ENCODE measurements around the gene TTC33. TPM values are rescaled to one million over a fixed set of nuclear protein-coding genes. Genes with fewer than 3 reads are reported as not detected.
"Not testable (repeated sequence)": the region's sequence is repeated elsewhere in the genome, so short reads cannot be mapped to it uniquely, and the experiment has no call there.

TTC33 gene
- total RNA-seq, 3 donors from 2014 or later, result 17.6 to 28.1 (median 18.4) TPM

- Histone ChIP-seq H3K27me3 (no peaks in the 10 kb centered on the region), H3K4me3 (peak within 1 kb of the TSS; percentile 92 to 97 (median 97)), H3K4me1 (peaks cover 0 to 4% of the 10 kb centered on the region in 2 donors), H3K27ac (peak within 1 kb of the TSS; percentile 90 to 98), H3K36me3 (no peaks in the 10 kb centered on the region), H3K9me3 (no peaks in the 10 kb centered on the region)
- intact Hi-C loops (cut with DNase I; ENCODE audit: low total_unique reads), result no loop called here
- DNase-seq (ENCODE audit: low spot score in 2 of 2), result peak; percentile 79 to 81
- TF ChIP-seq, protein P1, sequence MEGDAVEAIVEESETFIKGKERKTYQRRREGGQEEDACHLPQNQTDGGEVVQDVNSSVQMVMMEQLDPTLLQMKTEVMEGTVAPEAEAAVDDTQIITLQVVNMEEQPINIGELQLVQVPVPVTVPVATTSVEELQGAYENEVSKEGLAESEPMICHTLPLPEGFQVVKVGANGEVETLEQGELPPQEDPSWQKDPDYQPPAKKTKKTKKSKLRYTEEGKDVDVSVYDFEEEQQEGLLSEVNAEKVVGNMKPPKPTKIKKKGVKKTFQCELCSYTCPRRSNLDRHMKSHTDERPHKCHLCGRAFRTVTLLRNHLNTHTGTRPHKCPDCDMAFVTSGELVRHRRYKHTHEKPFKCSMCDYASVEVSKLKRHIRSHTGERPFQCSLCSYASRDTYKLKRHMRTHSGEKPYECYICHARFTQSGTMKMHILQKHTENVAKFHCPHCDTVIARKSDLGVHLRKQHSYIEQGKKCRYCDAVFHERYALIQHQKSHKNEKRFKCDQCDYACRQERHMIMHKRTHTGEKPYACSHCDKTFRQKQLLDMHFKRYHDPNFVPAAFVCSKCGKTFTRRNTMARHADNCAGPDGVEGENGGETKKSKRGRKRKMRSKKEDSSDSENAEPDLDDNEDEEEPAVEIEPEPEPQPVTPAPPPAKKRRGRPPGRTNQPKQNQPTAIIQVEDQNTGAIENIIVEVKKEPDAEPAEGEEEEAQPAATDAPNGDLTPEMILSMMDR (IDR thresholded peaks at IDR 0.05), result peak; percentile 17 to 63 (median 49)
- TF ChIP-seq POLR2A (IDR thresholded peaks at IDR 0.05), result no peak
- TF ChIP-seq POLR2AphosphoS5 (IDR thresholded peaks at IDR 0.05), result peak; percentile 24 to 70 (median 42)
Observed at GRCh38 chr5:40798012-40798800, 42.4 kb upstream of the TTC33 start, which contains the start of gene PRKAA1. Gene PRKAA1 (minus strand): TSS chr5:40798374. CDS start chr5:40798189, 185 bp downstream.

DNA sequence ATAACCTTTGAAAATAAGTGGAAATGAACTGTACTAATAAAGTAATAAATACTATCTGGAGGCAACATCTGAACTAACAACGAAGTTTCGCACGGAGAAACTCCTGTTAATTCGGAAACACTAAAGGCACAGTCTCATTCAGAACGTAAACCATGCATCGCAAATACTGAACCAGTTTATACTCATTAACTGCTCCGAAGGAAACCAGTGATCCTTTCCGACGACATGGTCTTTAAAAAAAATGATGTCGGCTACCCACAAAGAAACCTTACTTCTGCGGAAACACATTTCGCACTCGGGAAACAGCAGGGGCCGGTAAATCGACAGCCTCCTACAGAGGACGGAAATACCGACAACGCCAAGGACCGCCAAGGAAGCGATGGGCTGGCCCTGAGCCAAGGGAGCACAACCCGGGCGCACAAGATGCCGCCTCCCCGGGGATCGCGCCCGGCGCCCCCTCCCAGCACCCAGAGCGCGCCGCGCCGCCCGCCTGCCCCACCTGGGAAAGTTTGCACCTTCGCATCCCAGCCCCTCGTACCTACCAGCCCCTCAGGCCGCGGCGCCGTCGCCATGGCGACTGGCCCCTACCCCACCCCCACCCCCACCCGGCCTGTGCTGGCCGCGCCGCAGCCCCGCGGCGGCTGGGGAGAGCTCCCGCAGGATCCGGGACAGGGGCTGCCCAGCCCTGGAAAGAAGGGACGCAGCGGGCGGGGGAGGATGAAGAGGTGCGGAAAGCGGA is 41.7 kb upstream of the TTC33 start:
- Histone ChIP-seq H3K27ac (peak overlapping the region; percentile 90 to 98), H3K36me3 (no peaks in the 10 kb centered on the region), H3K27me3 (no peaks in the 10 kb centered on the region), H3K9me3 (no peaks in the 10 kb centered on the region), H3K4me1 (peaks cover 0 to 5% of the 10 kb centered on the region in 2 donors), H3K4me3 (peak overlapping the region; percentile 92 to 97 (median 97))
- DNase-seq (ENCODE audit: low spot score in 2 of 2), result peak; percentile 40 to 66
- TF ChIP-seq, protein P1 (IDR thresholded peaks at IDR 0.05), result no peak
- no peak for TF ChIP-seq POLR2AphosphoS5 (IDR thresholded peaks at IDR 0.05)
- TF ChIP-seq POLR2A (IDR thresholded peaks at IDR 0.05), result no peak
- intact Hi-C loops (cut with DNase I; ENCODE audit: low total_unique reads), result no loop called here

DNA sequence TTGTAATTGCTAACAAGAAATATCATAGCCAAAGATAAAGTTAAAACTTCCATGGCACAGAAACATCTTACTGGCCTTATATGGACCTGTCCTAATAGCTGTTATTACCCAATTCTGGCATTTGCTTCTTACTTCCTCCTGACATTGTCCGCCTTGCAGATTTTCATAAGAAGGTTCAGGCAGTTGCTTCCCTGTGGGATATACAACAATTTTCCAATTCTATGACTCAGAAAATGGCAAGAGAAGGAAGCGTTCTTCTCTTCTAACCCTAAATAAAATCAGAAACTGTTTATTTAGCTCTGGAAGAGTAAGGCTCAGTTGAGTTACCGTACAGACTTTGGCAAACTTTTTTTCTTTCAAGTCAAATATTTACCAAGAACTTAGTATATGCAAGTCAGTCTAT is 40.7 kb upstream of the TTC33 start:
- peaks cover 0 to 5% of the 10 kb centered on the region in 2 donors for H3K4me1 ChIP-seq
- no peaks in the 10 kb centered on the region for H3K27me3 ChIP-seq
- H3K9me3 ChIP-seq, result no peaks in the 10 kb centered on the region
- H3K36me3 ChIP-seq, result no peaks in the 10 kb centered on the region
- H3K27ac ChIP-seq, result peak overlapping the region; percentile 77 to 90
- TF ChIP-seq POLR2AphosphoS5 (IDR thresholded peaks at IDR 0.05) (peak in 1 of 3 donors; percentile 40), POLR2A (IDR thresholded peaks at IDR 0.05) (no peak)
- no peak for DNase-seq (ENCODE audit: low spot score in 2 of 2)
- H3K4me3 ChIP-seq, result peak overlapping the region; percentile 92 to 97 (median 97)
- intact Hi-C loops (cut with DNase I; ENCODE audit: low total_unique reads), result no loop called here

DNA sequence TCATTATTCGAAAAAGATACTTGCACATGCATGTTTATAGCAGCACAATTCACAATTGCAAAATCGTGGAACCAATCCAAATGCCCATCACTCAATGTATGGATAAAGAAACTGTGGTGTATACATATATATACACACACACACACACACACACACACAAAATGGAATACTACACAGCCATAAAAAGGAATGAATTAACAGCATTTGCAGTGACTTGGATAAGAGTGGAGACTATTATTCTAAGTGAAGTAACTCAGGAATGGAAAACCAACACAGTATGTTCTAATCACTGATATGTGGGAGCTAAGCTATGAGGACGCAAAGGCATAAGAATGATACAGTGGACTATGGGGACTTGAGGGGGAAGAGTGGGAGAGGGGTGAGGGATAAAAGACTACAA is 39.1 kb upstream of the TTC33 start:
- H3K36me3 ChIP-seq; H3K27ac ChIP-seq; DNase-seq (ENCODE audit: low spot score in 2 of 2); H3K4me3 ChIP-seq; H3K4me1 ChIP-seq; intact Hi-C loops (cut with DNase I; ENCODE audit: low total_unique reads); H3K9me3 ChIP-seq; H3K27me3 ChIP-seq: not testable (repeated sequence)

DNA sequence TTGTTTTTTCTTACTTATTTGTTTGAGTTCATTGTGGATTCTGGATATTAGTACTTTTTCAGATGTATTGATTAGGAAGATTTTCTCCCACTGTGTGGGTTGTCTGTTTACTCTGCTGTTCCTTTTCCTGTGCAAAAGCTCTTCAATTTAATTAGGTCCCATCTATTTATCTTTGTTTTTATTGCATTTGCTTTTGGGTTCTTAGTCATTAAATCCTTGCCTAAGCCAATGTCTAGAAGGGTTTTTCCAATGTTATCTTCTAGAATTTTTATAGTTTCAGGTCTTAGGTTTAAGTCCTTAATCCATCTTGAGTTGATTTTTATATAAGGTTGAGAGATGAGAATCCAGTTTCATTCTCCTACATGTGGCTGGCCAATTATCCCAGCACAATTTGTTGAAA is 38.6 kb upstream of the TTC33 start:
- H3K4me3 ChIP-seq; H3K9me3 ChIP-seq; H3K27ac ChIP-seq; H3K36me3 ChIP-seq; H3K4me1 ChIP-seq; H3K27me3 ChIP-seq; DNase-seq (ENCODE audit: low spot score in 2 of 2); intact Hi-C loops (cut with DNase I; ENCODE audit: low total_unique reads): not testable (repeated sequence)

DNA sequence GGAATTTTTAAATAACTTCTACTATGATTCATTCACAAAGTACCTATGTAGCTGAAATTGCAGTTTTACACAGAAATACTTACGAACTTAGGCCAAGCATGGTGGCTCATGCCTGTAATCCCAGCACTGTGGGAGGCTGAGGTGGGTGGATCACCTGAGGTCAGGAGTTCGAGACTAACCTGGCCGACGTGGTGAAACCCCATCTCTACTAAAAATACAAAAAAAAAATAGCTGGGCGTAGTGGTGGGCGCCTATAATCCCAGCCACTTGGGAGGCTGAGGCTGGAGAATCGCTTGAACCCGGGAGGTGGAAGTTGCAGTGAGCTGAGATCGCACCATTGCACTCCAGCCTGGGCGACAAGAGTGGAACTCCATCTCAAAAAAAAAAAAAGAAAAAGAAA is 36.9 kb upstream of the TTC33 start:
- H3K4me3 ChIP-seq; intact Hi-C loops (cut with DNase I; ENCODE audit: low total_unique reads); H3K36me3 ChIP-seq; H3K27ac ChIP-seq; DNase-seq (ENCODE audit: low spot score in 2 of 2); H3K9me3 ChIP-seq; H3K4me1 ChIP-seq; H3K27me3 ChIP-seq: not testable (repeated sequence)

DNA sequence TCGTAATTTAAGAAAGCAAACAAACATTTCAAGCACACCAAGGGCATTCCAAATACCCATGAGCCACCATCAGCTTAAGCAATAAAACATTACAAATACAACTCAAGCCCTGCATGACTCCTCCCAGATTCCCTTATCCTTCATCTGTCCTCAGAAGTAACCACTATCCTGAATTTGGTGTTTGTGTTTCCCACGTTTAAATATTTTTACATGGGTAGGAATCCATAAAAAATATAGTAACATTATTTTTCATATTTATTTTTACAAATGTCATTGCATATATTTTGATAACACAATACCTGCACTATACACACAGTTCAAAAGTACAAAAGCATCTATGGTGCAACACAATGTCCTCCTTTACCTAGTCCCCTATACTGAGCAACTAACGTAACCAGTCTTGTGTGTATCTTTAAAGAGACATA is 36.0 kb upstream of the TTC33 start:
- H3K4me1 ChIP-seq, result peaks cover 0 to 5% of the 10 kb centered on the region in 2 donors
- H3K27me3 ChIP-seq, result no peaks in the 10 kb centered on the region
- no peak for TF ChIP-seq POLR2A (IDR thresholded peaks at IDR 0.05)
- no peak for TF ChIP-seq POLR2AphosphoS5 (IDR thresholded peaks at IDR 0.05)
- TF ChIP-seq, protein P1 (IDR thresholded peaks at IDR 0.05), result no peak

More for the DNA sequence above, 36.0 kb upstream of the TTC33 start:
- H3K9me3 ChIP-seq, result peaks cover 0 to 6% of the 10 kb centered on the region in 2 donors
- intact Hi-C loops (cut with DNase I; ENCODE audit: low total_unique reads), result no loop called here
- no peaks in the 10 kb centered on the region for H3K36me3 ChIP-seq
- H3K4me3 ChIP-seq, result no peak overlapping the region
- no peak overlapping the region for H3K27ac ChIP-seq
- no peak for DNase-seq (ENCODE audit: low spot score in 2 of 2)
